ENCODE results near the gene ZBTB24. TPM values are rescaled to one million over a fixed set of nuclear protein-coding genes. Genes with fewer than 3 reads are reported as not detected.

The ZBTB24 gene
- total RNA-seq, 3 donors from 2014 or later = 6.5 to 7.7 (median 6.9) TPM

- Histone ChIP-seq H3K4me1 (ENCODE audit: low read depth) (peaks cover 31% of the 10 kb centered on the region), H3K36me3 (ENCODE audit: low read depth) (no peaks in the 10 kb centered on the region), H3K4me3 (peak within 1 kb of the TSS; percentile 59), H3K9me3 (no peaks in the 10 kb centered on the region)
- peak; percentile 80 for ATAC-seq
- TF ChIP-seq, protein P1, sequence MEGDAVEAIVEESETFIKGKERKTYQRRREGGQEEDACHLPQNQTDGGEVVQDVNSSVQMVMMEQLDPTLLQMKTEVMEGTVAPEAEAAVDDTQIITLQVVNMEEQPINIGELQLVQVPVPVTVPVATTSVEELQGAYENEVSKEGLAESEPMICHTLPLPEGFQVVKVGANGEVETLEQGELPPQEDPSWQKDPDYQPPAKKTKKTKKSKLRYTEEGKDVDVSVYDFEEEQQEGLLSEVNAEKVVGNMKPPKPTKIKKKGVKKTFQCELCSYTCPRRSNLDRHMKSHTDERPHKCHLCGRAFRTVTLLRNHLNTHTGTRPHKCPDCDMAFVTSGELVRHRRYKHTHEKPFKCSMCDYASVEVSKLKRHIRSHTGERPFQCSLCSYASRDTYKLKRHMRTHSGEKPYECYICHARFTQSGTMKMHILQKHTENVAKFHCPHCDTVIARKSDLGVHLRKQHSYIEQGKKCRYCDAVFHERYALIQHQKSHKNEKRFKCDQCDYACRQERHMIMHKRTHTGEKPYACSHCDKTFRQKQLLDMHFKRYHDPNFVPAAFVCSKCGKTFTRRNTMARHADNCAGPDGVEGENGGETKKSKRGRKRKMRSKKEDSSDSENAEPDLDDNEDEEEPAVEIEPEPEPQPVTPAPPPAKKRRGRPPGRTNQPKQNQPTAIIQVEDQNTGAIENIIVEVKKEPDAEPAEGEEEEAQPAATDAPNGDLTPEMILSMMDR (IDR thresholded peaks at IDR 0.05) = peak; percentile 36
- intact Hi-C loops (cut with DNase I, micrococcal nuclease) = no loop called here
- peak; percentile 90 to 93 (median 93) for DNase-seq
Measured at GRCh38 chr6:109455437-109456110, 27.4 kb downstream of the ZBTB24 start, which contains the start of gene MICAL1. TSS of gene MICAL1 (minus strand) at chr6:109455772. CDS start at chr6:109454196, 1,576 bp downstream.

DNA sequence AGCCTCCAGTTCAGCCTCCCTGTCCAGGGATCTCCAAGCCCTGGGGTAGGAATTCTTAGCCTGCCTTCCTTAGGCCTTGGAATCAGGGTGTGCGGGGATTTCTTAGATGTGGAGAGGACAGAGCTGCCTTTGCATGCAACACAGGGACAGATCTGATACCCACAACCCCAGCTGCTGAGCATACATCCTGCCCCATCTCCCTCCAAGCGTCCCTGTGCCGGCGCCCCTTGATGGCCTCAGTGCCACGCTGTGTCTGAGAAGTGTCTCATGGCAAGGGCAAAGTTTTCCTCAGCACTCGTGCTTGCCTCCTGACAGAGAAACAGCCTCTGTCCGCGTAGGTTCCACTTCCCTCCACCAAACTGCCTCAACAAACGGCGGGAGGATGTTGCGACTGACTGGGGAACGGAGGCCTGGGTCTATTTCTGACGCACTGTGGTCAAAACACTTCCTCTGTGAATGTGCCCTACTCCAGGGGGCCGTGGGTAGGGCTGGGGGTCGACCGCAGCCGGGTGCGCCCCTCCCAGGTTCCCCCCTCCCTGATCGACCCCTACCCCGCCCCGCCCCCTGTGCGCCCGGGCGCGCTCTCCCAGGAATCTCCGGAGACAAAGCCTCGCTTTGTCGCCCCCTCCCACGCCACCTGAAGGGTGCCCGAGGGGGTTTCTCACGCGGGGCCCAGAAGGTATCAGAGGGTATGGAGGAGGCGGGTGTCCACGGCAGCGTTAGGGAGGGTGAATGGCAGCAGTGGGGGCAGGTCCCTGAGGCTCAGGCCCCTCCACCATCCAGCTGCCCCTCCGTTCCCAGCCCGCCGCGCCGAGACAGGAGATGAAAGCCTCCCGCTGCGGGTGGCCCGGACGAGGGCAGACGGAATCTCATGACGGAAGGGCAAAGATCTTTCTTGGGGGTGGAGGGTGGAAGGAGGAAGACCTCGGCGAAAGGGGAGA lies 28.3 kb downstream of the ZBTB24 start:
- Histone ChIP-seq H3K36me3 (ENCODE audit: low read depth) (no peaks in the 10 kb centered on the region), H3K4me1 (ENCODE audit: low read depth) (peaks cover 31% of the 10 kb centered on the region), H3K4me3 (peak overlapping the region; percentile 59), H3K9me3 (no peaks in the 10 kb centered on the region)
- TF ChIP-seq, protein P1 (IDR thresholded peaks at IDR 0.05) = no peak
- peak; percentile 42 for ATAC-seq
- peak; percentile 63 to 81 (median 77) for DNase-seq
- intact Hi-C loops (cut with DNase I, micrococcal nuclease) = no loop called here

- peaks cover 31% of the 10 kb centered on the region for H3K4me1 ChIP-seq (ENCODE audit: low read depth)
- intact Hi-C loops (cut with DNase I, micrococcal nuclease) = no loop called here
Measured at GRCh38 chr6:109453594-109454495, 29.2 kb downstream of the ZBTB24 start.

DNA sequence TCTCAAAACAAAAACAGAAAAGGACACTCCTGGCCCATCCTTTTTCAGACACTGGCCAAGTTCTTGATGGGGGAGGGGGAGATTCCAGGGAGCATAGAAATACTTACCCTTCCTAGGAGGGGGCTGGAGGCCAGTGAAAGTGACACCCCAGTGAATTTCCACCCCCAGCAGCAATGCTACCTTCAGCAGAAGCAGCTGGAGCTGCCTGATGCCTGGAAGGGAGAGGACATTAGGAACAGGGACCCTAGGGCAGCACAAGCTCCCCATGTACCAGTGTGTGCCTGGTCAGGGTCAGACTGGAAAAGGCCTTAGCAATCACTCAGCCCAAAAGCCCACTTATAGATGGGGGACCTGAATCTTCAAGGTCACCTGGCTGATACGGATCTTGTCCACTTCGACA lies 29.9 kb downstream of the ZBTB24 start:
- Histone ChIP-seq H3K9me3 (no peaks in the 10 kb centered on the region), H3K4me3 (no peak overlapping the region), H3K36me3 (ENCODE audit: low read depth) (no peaks in the 10 kb centered on the region), H3K4me1 (ENCODE audit: low read depth) (peaks cover 27% of the 10 kb centered on the region)
- DNase-seq (no peak), ATAC-seq (no peak)
- intact Hi-C loops (cut with DNase I, micrococcal nuclease) = no loop called here
- TF ChIP-seq, protein P1 (IDR thresholded peaks at IDR 0.05) = no peak

More at GRCh38 chr6:109453594-109454495, 29.2 kb downstream of the ZBTB24 start:
- peak in 1 of 3 donors; percentile 62 for DNase-seq
- TF ChIP-seq, protein P1 (IDR thresholded peaks at IDR 0.05) = no peak
- Histone ChIP-seq H3K36me3 (ENCODE audit: low read depth) (no peaks in the 10 kb centered on the region), H3K4me3 (no peak overlapping the region), H3K9me3 (no peaks in the 10 kb centered on the region)
- ATAC-seq = no peak

DNA sequence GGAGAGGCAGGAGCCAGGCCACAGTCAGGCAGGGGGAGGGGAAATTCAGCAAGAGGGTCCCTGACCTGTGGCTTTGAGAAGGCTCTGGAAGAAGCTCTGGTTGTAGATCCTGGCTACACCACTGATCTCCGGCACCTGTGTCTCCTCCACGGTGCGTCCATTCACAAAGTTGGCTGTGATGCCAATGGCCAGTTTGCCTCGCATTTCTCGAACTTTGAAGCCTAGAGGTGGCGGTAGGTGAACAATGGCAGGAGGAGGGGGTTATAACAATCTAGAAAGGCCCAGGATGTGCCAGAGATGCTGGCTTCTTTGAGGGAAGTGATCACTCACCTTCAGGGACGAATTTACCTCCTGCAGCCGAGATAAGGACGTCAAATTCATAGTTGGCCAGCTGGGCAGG lies 30.8 kb downstream of the ZBTB24 start:
- DNase-seq (no peak), ATAC-seq (no peak)
- Histone ChIP-seq H3K9me3 (no peaks in the 10 kb centered on the region), H3K36me3 (ENCODE audit: low read depth) (no peaks in the 10 kb centered on the region), H3K4me3 (no peak overlapping the region), H3K4me1 (ENCODE audit: low read depth) (peaks cover 17% of the 10 kb centered on the region)
- TF ChIP-seq, protein P1 (IDR thresholded peaks at IDR 0.05) = no peak
- intact Hi-C loops (cut with DNase I, micrococcal nuclease) = no loop called here

All from mucosa of descending colon (tissue), 3 donors.